ENCODE measurements around the gene ZBP1.

- no peak for TF ChIP-seq CTCF (IDR thresholded peaks at IDR 0.05)
- TF ChIP-seq POLR2A (IDR thresholded peaks at IDR 0.05), result no peak
- TF ChIP-seq POLR2AphosphoS5 (IDR thresholded peaks at IDR 0.05), result no peak
Measured at GRCh38 chr20:57632286-57632685, 12.1 kb upstream of the ZBP1 start.

Measured in breast epithelium (tissue), 3 donors.